Fibroblast of lung (primary cell): Measurements from ENCODE around the gene NCOA7. TPM values are rescaled to one million over a fixed set of nuclear protein-coding genes. Genes with fewer than 3 reads are reported as not detected.
"Not testable (repeated sequence)": the region's sequence is repeated elsewhere in the genome, so short reads cannot be mapped to it uniquely, and the experiment has no call there.

Source experiments
- DNase-seq, 2 donors: peaks; one replicate each; pipeline versions ENCODE4 v3.0.0 to v3.0.0-alpha.2; 2010; ENCODE audit warnings: low read depth in 2 of 2
- H2AFZ ChIP-seq: 2 replicates; pipeline ENCODE4 v1.5.1; 2012; ENCODE audit warnings: low read length, control low read depth, inconsistent platforms
- H3K27ac ChIP-seq: 2 replicates; pipeline ENCODE4 v1.5.1; 2011; ENCODE audit warnings: low read length, control low read depth; ENCODE audit not compliant: insufficient read depth
- H3K27me3 ChIP-seq: 2 replicates; pipeline ENCODE4 v1.5.1; 2011; ENCODE audit warnings: mild to moderate bottlenecking, low read length; ENCODE audit not compliant: control insufficient read depth, insufficient read depth
- H3K36me3 ChIP-seq: 2 replicates; pipeline ENCODE4 v1.5.1; 2011; ENCODE audit warnings: low read length; ENCODE audit not compliant: control insufficient read depth, insufficient read depth
- H3K4me1 ChIP-seq: 2 replicates; pipeline ENCODE4 v1.5.1; 2011; ENCODE audit warnings: low read length; ENCODE audit not compliant: control insufficient read depth, insufficient read depth; ENCODE audit errors: extremely low read depth
- H3K4me2 ChIP-seq: 2 replicates; pipeline ENCODE4 v1.5.1; 2011; ENCODE audit warnings: low read length, control low read depth; ENCODE audit not compliant: insufficient read depth; ENCODE audit errors: extremely low read depth
- H3K4me3 ChIP-seq, 4 experiments: fragments of 200-600 bp in 1 of 4; sonication (generic) in 1 of 4; replicated peaks in 1 of 4; 2 replicates each; pipeline ENCODE4 v1.5.1; 2011 to 2016; ENCODE audit warnings: low read length in 4 of 4, low read depth in 3 of 4, mild to moderate bottlenecking in 3 of 4, control low read depth in 2 of 4, inconsistent platforms in 1 of 4, mixed read lengths in 1 of 4; ENCODE audit not compliant: insufficient read depth in 1 of 4; ENCODE audit errors: control extremely low read depth in 1 of 4
- H3K79me2 ChIP-seq: 2 replicates; pipeline ENCODE4 v1.5.1; 2012; ENCODE audit warnings: mild to moderate bottlenecking, low read length, inconsistent platforms; ENCODE audit not compliant: control insufficient read depth, insufficient read depth
- H3K9ac ChIP-seq: 2 replicates; pipeline ENCODE4 v1.5.1; 2011; ENCODE audit warnings: mild to moderate bottlenecking, low read length, control low read depth; ENCODE audit not compliant: insufficient read depth
- H3K9me3 ChIP-seq: 2 replicates; pipeline ENCODE4 v1.5.1; 2012; ENCODE audit warnings: low read depth, low read length; ENCODE audit not compliant: control insufficient read depth, insufficient read depth
- H4K20me1 ChIP-seq: 2 replicates; pipeline ENCODE4 v1.5.1; 2011; ENCODE audit warnings: low read length; ENCODE audit not compliant: control insufficient read depth, insufficient read depth; ENCODE audit errors: extremely low read depth
- CTCF ChIP-seq, 2 donors: IDR thresholded peaks in 1 of 2; conservative IDR thresholded peaks in 1 of 2; 1 replicate in 1 of 2; 2 replicates in 1 of 2; pipeline ENCODE4 v1.5.1; 2011 to 2012; ENCODE audit warnings: low read length in 2 of 2, control low read depth in 1 of 2, inconsistent platforms in 1 of 2, low read depth in 1 of 2, mild to moderate bottlenecking in 1 of 2
- EZH2 ChIP-seq: IDR thresholded peaks from 2 replicates; pipeline ENCODE4 v1.5.1; 2012; ENCODE audit warnings: low read length, control low read depth, mild to moderate bottlenecking; ENCODE audit errors: missing control alignments
- polyA plus RNA-seq, 2 donors: library from polyadenylated mRNA; depleted of rRNA in 1 of 2; stranded (reverse) in 1 of 2; unstranded in 1 of 2; fragments of >200 nt; gene quantifications; 2 replicates each; pipeline ENCODE4 v1.2.1, GENCODE V29; 2011 to 2012; ENCODE audit warnings: missing spikeins in 1 of 2
- total RNA-seq: library from RNA; depleted of rRNA; stranded (reverse); fragments of >200 nt; gene quantifications from 2 replicates; pipeline ENCODE4 v1.2.1, GENCODE V29; 2014

Gene NCOA7
- total and polyA plus RNA-seq, 2 donors (not counting 1 experiment from before 2014, with no cell fraction given): 13.7 to 49.9 TPM

DNA sequence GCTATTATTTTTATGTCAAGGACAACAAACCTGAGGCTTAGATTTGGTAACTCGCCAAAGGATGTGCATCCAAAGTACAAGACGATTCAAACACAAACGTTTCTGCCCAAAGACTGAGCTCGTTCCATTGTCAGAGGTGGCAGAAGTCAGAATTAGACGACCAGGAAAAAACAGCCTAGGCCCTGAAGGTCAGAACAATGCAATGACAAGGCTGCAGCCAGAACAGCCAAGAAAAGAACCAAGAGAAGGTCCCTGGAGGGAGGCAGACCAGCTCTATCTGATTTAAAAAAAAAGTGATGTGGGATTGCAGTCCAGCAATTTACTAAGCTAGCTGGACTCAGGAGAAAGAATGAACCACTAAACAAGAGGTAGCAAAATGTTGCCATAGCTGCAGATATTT is 54.2 kb downstream of the NCOA7 start:
- Histone ChIP-seq H3K4me3 (no peak overlapping the region), H3K27ac (no peak overlapping the region), H3K27me3 (no peaks in the 10 kb centered on the region), H3K4me2 (no peak overlapping the region), H3K9ac (no peak overlapping the region), H3K36me3 (no peaks in the 10 kb centered on the region), H2AFZ (no peak overlapping the region), H3K4me1 (no peaks in the 10 kb centered on the region), H4K20me1 (no peaks in the 10 kb centered on the region), H3K9me3 (no peaks in the 10 kb centered on the region), H3K79me2 (no peaks in the 10 kb centered on the region)
- TF ChIP-seq CTCF (conservative IDR thresholded peaks at IDR 0.05 in 1 of 2, IDR thresholded peaks at IDR 0.05 in 1 of 2; ENCODE audit: low read depth in 1 of 2, low read length in 2 of 2): no peak
- no peak for TF ChIP-seq EZH2
- no peak for DNase-seq

DNA sequence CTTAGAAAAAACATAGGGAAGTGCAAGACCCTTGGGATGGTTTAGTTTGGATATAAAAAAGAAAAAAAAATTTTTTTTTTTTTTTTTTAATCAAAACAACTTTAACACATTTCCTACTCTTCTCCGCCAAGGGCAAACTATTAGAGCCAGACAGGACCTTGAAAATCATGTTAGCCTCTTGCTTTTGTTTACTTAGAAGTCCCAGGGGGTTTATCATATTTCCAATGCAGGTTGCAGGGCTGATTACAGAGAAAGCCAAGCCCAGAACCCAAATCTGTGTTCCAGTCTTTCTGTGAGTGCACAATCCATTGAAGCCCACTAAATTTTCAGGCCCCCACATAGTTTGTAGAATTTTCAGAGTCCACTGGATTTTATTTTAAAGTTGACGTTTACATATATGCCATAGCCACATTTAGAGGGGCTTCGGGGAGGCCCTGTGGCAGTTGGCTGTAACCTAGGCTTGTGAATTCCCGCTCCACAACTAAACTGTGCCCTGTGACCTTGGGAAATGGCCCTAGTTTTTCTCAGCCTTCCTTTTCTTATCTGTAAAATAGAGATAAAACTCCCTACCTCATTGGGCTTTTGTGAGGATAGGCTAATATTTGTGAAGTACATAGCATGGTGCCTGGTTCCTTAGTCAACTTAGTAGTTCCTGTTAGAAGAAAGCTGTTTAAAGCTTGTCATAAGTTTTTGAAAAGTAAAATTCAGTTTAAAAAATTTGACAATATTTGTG is 55.7 kb downstream of the NCOA7 start:
- no peaks in the 10 kb centered on the region for H3K36me3 ChIP-seq
- no peak for TF ChIP-seq CTCF (conservative IDR thresholded peaks at IDR 0.05 in 1 of 2, IDR thresholded peaks at IDR 0.05 in 1 of 2; ENCODE audit: low read depth in 1 of 2, low read length in 2 of 2)
- no peak for TF ChIP-seq EZH2
- H3K4me1 ChIP-seq: no peaks in the 10 kb centered on the region
- no peak overlapping the region for H3K9ac ChIP-seq
- H4K20me1 ChIP-seq: no peaks in the 10 kb centered on the region
- no peaks in the 10 kb centered on the region for H3K79me2 ChIP-seq
- H2AFZ ChIP-seq: no peak overlapping the region
- H3K27ac ChIP-seq: no peak overlapping the region
- H3K4me3 ChIP-seq: no peak overlapping the region
- no peak overlapping the region for H3K4me2 ChIP-seq
- H3K27me3 ChIP-seq: no peaks in the 10 kb centered on the region
- DNase-seq: no peak
- H3K9me3 ChIP-seq: no peaks in the 10 kb centered on the region

DNA sequence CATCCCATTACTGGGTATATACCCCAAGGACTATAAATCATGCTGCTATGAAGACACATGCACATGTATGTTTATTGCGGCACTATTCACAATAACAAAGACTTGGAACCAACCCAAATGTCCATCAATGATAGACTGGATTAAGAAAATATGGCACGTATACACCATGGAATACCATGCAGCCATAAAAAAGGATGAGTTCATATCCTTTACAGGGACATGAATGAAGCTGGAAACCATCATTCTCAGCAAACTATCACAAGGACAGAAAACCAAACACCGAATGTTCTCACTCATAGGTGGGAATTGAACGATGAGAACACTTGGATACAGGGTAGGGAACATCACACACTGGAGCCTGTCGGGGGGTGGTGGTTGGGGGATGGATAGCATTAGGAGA is 57.5 kb downstream of the NCOA7 start:
- not testable (repeated sequence) for H3K9ac ChIP-seq, H3K4me2 ChIP-seq, H3K27ac ChIP-seq, H3K4me3 ChIP-seq, DNase-seq, H3K4me1 ChIP-seq, H3K27me3 ChIP-seq, H3K36me3 ChIP-seq, H2AFZ ChIP-seq, H3K9me3 ChIP-seq, H3K79me2 ChIP-seq, H4K20me1 ChIP-seq
